ENCODE results near the gene ATP2A2.

DNA sequence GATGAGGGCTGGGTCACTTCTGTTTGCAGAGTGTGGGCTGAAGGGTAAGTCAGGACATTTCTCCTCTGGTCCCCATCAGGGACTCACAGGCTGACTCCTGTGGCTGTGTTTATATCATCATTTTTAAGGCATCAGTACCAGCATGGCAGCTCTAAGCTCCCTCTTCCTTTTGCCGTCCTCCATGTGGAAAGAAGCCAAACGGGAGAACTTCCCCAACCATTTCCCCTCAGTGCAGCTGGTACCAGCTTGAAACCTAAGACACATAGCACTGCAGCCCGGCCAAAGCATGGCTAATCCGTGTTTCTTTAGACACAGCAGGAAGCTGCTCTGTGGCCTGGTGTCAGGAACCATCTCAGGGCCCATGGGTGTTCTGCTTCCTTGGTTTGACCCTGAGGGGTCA lies 31.9 kb upstream of the ATP2A2 start:
- TF ChIP-seq, protein P1, sequence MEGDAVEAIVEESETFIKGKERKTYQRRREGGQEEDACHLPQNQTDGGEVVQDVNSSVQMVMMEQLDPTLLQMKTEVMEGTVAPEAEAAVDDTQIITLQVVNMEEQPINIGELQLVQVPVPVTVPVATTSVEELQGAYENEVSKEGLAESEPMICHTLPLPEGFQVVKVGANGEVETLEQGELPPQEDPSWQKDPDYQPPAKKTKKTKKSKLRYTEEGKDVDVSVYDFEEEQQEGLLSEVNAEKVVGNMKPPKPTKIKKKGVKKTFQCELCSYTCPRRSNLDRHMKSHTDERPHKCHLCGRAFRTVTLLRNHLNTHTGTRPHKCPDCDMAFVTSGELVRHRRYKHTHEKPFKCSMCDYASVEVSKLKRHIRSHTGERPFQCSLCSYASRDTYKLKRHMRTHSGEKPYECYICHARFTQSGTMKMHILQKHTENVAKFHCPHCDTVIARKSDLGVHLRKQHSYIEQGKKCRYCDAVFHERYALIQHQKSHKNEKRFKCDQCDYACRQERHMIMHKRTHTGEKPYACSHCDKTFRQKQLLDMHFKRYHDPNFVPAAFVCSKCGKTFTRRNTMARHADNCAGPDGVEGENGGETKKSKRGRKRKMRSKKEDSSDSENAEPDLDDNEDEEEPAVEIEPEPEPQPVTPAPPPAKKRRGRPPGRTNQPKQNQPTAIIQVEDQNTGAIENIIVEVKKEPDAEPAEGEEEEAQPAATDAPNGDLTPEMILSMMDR (IDR thresholded peaks at IDR 0.05): no peak
- TF ChIP-seq ZFX (IDR thresholded peaks at IDR 0.05; ENCODE audit: borderline replicate concordance): no peak
